Measurements from ENCODE around the gene NSF.

The NSF gene

DNA sequence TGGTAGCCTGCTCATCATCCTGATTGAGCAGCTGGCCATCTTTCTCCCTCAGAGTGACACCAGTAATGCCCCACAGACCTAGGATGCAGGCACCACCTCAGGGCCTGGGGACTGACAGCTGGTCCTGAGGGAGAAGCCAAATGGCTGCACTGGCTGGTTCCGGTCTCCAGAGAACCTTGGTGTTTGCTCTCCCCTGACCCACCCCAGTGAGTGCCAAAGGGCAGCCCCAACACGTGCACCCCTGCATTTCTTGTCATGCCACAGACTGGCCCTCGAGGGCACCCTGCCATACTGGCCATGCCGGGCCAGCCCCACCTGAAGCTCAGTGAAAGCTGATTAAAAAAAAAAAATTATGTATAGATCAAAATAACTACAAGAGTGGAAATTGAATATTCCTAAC is 127.5 kb downstream of the NSF start:
- H3K27ac ChIP-seq, result no peak overlapping the region
- TF ChIP-seq, protein P1, sequence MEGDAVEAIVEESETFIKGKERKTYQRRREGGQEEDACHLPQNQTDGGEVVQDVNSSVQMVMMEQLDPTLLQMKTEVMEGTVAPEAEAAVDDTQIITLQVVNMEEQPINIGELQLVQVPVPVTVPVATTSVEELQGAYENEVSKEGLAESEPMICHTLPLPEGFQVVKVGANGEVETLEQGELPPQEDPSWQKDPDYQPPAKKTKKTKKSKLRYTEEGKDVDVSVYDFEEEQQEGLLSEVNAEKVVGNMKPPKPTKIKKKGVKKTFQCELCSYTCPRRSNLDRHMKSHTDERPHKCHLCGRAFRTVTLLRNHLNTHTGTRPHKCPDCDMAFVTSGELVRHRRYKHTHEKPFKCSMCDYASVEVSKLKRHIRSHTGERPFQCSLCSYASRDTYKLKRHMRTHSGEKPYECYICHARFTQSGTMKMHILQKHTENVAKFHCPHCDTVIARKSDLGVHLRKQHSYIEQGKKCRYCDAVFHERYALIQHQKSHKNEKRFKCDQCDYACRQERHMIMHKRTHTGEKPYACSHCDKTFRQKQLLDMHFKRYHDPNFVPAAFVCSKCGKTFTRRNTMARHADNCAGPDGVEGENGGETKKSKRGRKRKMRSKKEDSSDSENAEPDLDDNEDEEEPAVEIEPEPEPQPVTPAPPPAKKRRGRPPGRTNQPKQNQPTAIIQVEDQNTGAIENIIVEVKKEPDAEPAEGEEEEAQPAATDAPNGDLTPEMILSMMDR (IDR thresholded peaks at IDR 0.05), result no peak
- TF ChIP-seq ZFX (IDR thresholded peaks at IDR 0.05; ENCODE audit: borderline replicate concordance), result no peak

DNA sequence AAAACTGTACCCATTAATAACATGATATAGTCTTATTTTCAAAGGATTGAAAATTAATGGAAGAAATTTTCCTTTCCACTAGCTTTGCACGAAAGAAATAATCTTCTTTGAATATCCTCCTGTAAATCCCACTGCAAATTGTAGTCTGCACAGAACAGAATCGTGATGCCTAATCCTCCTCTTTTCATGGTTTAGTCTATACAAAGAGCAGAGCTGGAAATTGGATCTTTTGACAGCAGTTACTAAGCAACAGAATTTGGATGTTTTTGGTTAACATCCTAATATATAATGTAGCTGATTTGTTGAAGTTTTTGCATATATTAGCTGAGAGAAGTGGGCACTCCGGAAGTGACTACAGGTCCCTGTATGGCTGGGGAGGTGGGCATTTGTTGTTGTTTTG is 129.4 kb downstream of the NSF start:
- TF ChIP-seq, protein P1 (IDR thresholded peaks at IDR 0.05), result no peak
- TF ChIP-seq ZFX (IDR thresholded peaks at IDR 0.05; ENCODE audit: borderline replicate concordance), result no peak
- no peak overlapping the region for H3K27ac ChIP-seq

DNA sequence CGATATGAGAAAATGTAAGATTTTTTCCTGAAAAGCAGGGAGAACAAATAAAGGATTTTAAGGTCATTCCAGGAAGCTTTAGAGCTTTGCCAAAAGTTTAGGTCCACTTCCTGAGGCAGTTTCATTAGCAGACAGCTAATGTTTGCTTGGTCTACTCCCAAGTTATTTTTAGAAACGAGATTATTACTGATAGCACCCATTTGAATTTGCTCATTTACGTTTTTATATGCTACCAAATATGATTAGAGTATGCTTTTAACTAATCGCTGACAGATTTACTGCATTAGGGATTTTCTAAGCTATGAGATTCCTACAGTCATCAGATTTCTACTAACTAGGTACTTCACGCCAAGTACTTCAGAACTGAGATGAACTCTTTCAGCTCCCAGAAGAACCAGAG is 129.9 kb downstream of the NSF start:
- no peak overlapping the region for H3K27ac ChIP-seq
- TF ChIP-seq, protein P1 (IDR thresholded peaks at IDR 0.05), result no peak
- no peak for TF ChIP-seq ZFX (IDR thresholded peaks at IDR 0.05; ENCODE audit: borderline replicate concordance)

DNA sequence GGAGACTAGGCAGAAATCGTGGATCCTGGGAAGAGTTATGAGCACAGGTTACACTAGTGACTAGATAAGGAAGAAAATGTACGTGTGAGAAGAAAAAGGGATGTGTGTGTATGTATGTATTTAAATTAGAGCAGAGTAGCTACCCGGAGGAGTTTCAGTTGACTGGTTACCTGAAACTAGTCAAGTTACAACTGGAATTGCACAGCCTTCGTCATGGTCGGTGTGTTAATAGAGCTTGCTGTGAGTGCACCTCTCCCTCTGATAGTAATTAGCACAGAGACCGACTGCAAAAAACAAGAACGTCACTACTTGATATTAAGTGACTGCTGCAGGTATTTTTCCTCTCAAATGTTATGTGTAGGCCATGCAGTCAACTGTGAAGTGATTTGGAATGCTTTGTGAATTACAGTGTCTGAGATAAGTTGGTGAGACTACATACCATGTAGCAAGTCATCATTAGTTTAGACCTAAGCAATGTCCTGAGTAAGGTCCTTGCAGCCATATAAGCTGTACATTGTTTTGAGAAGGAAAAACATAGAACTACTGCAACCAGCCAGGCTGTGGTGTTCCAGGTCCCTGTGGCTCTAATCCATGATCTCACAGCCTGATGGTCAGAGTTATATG is 132.3 kb downstream of the NSF start:
- TF ChIP-seq ZFX (IDR thresholded peaks at IDR 0.05; ENCODE audit: borderline replicate concordance), result no peak
- TF ChIP-seq, protein P1 (IDR thresholded peaks at IDR 0.05), result no peak
- H3K27ac ChIP-seq, result no peak overlapping the region

DNA sequence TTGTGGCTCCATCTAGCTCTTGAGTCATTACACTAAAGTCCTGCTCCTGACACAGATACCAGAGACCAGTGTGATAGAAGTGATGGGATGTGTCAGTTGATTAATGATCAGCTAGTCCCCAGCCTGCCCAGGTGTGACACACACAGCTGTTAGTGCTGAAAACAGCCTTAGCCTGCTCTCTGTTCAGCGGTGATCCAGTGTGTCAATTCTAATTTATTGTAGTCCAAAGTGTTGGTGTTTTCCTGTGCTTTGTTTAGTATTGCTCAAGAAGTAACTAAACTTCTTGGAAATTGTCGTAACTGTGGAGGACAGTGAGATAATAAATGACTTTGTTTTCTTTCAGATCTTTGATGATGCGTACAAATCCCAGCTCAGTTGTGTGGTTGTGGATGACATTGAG is 135.7 kb downstream of the NSF start:
- H3K27ac ChIP-seq, result no peak overlapping the region
- TF ChIP-seq ZFX (IDR thresholded peaks at IDR 0.05; ENCODE audit: borderline replicate concordance), result no peak

DNA sequence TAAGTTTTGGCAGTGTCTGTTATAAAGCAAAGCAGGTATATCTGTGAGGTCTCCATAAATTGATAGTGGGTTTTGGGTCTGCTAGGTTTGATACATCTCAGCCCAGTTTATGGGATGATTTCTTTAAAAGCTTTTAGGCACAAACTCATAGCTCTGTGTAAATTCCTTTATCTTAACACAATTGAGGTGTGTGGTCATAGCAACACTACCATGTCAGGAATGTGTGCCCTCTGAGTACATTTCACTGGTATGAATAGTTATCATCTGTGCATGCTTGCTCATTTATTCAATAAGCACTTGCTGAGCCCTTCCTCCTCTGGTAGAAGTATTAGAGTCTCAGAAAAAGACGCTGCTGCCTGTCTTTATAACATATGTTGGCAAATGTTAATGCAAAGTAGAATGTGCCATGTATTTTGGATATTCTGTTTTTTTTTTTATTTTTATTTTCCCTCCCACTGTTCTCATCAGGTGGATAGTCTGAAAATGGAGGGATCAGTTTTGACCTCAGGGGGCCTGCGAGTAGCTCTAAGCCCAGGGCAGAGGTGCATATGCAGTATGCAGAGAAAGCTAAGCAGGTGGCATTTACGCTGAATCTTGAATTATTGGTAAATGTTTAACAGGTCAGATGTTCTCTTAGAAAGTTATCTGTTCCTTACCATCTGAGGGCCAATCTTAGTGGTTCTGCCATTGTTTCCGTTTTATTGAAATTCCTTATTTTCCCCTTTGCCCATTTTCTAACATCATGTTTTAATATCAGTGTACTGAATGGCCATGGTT is 137.3 kb downstream of the NSF start:
- H3K27ac ChIP-seq, result no peak overlapping the region

DNA sequence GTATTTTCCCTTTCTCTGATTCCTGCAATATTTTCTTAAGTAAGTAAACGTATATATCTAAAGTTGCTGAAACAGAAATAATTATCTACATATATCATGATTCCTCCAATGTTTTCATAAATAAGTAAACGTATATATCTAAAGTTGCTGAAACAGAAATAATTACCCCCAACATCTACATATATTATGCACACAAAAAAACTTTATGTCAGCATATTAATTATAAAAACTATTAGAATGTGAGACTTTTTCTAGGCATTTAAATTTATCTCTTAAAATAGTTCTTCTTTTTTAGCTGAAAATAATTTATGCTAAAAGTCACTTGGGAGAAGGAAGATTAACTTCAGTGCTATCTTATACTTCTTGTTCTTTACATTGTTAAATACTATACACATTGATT is 139.6 kb downstream of the NSF start:
- no peak for TF ChIP-seq ZFX (IDR thresholded peaks at IDR 0.05; ENCODE audit: borderline replicate concordance)
- TF ChIP-seq, protein P1 (IDR thresholded peaks at IDR 0.05), result no peak
- no peak overlapping the region for H3K27ac ChIP-seq

More for the DNA sequence above, 137.3 kb downstream of the NSF start:
- TF ChIP-seq ZFX (IDR thresholded peaks at IDR 0.05; ENCODE audit: borderline replicate concordance), result no peak
- TF ChIP-seq, protein P1 (IDR thresholded peaks at IDR 0.05), result no peak
